Vagina (tissue), 2 donors: ENCODE data around the gene CNOT4.

Source experiments
- POLR2A ChIP-seq, 2 donors: fragments of 450-650 bp; IDR thresholded peaks; one replicate each; pipeline ENCODE4 v1.6.1; 2017; ENCODE audit warnings: antibody characterized with exemption in 2 of 2, mild to moderate bottlenecking in 2 of 2, moderate library complexity in 2 of 2
- POLR2AphosphoS5 ChIP-seq, 2 donors: sonication (generic); formaldehyde crosslinking; IDR thresholded peaks; one replicate each; pipeline ENCODE4 v1.9.0; 2017; ENCODE audit warnings: antibody characterized with exemption in 2 of 2, mild to moderate bottlenecking in 2 of 2, low read depth in 1 of 2; ENCODE audit not compliant: insufficient read depth in 1 of 2
- TF ChIP-seq, protein P1 (sequence below), 3 experiments: fragments of 450-650 bp in 2 of 3; fragments of 200-600 bp in 1 of 3; sonication (generic) in 1 of 3; IDR thresholded peaks; one replicate each; pipeline ENCODE4 v1.5.1; 2017 to 2019; ENCODE audit warnings: antibody characterized with exemption in 3 of 3, mild to moderate bottlenecking in 2 of 3, moderate library complexity in 2 of 3

- TF ChIP-seq, protein P1, sequence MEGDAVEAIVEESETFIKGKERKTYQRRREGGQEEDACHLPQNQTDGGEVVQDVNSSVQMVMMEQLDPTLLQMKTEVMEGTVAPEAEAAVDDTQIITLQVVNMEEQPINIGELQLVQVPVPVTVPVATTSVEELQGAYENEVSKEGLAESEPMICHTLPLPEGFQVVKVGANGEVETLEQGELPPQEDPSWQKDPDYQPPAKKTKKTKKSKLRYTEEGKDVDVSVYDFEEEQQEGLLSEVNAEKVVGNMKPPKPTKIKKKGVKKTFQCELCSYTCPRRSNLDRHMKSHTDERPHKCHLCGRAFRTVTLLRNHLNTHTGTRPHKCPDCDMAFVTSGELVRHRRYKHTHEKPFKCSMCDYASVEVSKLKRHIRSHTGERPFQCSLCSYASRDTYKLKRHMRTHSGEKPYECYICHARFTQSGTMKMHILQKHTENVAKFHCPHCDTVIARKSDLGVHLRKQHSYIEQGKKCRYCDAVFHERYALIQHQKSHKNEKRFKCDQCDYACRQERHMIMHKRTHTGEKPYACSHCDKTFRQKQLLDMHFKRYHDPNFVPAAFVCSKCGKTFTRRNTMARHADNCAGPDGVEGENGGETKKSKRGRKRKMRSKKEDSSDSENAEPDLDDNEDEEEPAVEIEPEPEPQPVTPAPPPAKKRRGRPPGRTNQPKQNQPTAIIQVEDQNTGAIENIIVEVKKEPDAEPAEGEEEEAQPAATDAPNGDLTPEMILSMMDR (IDR thresholded peaks at IDR 0.05), result peak in 2 of 3 experiments; percentile 13 to 35
- peak; percentile 75 to 80 for TF ChIP-seq POLR2AphosphoS5 (IDR thresholded peaks at IDR 0.05; ENCODE audit: insufficient read depth in 1 of 2, low read depth in 1 of 2)
- no peak for TF ChIP-seq POLR2A (IDR thresholded peaks at IDR 0.05)
These were observed 47.8 kb upstream of the CNOT4 start, which contains the start of gene NUP205 for GRCh38 chr7:135557455-135558336.
